Cardiac muscle cell (in vitro differentiated cells and primary cell): Measurements from ENCODE around the gene PHPT1. TPM values are rescaled to one million over a fixed set of nuclear protein-coding genes. Genes with fewer than 3 reads are reported as not detected.

Experiments
- DNase-seq, 2 donors: peaks; one replicate each; pipeline versions ENCODE4 v3.0.0 to v3.0.0-alpha.2; 2010 to 2017; ENCODE audit warnings: low read depth in 1 of 2, low spot score in 1 of 2
- H3K27ac ChIP-seq: fragments of 200-600 bp; sonication (generic); 2 replicates; pipeline ENCODE4 v1.5.1; 2016
- H3K27me3 ChIP-seq: fragments of 200-600 bp; sonication (generic); 2 replicates; pipeline ENCODE4 v1.6.0; 2016; ENCODE audit warnings: control low read depth
- H3K36me3 ChIP-seq: fragments of 200-600 bp; sonication (generic); 2 replicates; pipeline ENCODE4 v1.5.1; 2016; ENCODE audit warnings: control low read depth
- H3K4me1 ChIP-seq: fragments of 200-600 bp; sonication (generic); 2 replicates; pipeline ENCODE4 v1.8.1; 2017; ENCODE audit warnings: low read depth, mild to moderate bottlenecking, mixed run types
- H3K4me3 ChIP-seq: fragments of 200-600 bp; sonication (generic); 2 replicates; pipeline ENCODE4 v1.5.1; 2016; ENCODE audit warnings: mild to moderate bottlenecking
- H3K9me3 ChIP-seq: fragments of 200-600 bp; sonication (generic); 2 replicates; pipeline ENCODE4 v1.5.1; 2017; ENCODE audit warnings: low read depth, mild to moderate bottlenecking, control low read depth
- polyA plus RNA-seq: library from polyadenylated mRNA; unstranded; fragments of >200 nt; fragmentation: Nextera tagmentation; extraction: Ambion mirVana; gene quantifications from 2 replicates; pipeline ENCODE4 v1.2.1, GENCODE V29; 2016
- total RNA-seq: library from RNA; depleted of rRNA; stranded (reverse); fragments of >200 nt; gene quantifications from 2 replicates; pipeline ENCODE4 v1.2.3, GENCODE V29; 2016
- TF ChIP-seq, protein P1 (sequence below): IDR thresholded peaks from 2 replicates; pipeline ENCODE4 v1.5.1; 2012; ENCODE audit warnings: low read depth, mild to moderate bottlenecking, low read length

The PHPT1 gene
- total and polyA plus RNA-seq, 2 experiments from 2014 or later: 185 to 565 TPM

DNA sequence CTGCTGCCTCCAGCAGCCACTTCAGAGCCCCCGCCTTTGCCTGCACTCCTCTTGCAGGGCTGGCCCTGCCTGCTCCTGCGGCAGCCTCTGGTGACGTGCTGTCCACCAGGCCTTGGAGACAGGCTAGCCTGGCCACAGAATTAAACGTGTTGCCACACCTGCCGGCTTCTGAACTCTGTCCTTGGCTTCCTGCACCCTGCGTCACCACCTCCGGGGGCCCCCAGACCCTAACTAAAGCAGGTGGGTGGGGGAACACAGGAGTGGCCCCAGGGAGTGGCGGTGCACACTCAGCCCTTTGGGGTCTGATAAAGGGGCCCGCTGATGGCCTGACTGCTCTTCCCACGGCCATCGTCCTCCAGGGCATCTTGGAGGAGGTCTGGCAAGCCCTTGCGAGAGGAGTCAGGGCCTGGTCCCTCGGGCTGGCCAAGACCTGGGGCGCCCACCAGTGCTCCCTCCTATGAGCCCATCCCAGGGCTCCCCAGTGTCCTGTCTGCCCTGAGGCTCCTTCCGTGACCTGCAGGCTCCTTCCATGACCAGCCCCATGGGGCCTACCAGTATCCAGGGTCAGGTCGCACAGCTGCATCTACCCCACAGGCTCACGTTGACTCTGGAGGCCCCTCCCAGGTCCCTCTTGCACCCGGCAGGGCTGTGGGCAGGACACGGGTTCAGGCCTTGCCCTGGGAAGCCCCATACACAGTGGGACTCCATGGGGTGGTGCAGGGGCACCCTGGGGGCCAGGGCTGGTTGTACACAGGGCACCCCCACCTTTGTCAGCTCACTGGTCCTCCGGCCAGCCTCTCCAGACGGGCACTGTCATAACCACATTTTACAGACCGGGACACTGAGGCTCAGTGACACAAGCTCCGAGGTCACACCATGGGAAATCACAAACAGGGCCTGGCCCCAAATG, 1.9 kb downstream of the PHPT1 start:
- Histone ChIP-seq H3K4me3 (no peak overlapping the region), H3K36me3 (peaks cover 9% of the 10 kb centered on the region), H3K4me1 (peaks cover 5% of the 10 kb centered on the region), H3K27ac (peak overlapping the region; percentile 88), H3K9me3 (no peaks in the 10 kb centered on the region), H3K27me3 (no peaks in the 10 kb centered on the region)
- TF ChIP-seq, protein P1, sequence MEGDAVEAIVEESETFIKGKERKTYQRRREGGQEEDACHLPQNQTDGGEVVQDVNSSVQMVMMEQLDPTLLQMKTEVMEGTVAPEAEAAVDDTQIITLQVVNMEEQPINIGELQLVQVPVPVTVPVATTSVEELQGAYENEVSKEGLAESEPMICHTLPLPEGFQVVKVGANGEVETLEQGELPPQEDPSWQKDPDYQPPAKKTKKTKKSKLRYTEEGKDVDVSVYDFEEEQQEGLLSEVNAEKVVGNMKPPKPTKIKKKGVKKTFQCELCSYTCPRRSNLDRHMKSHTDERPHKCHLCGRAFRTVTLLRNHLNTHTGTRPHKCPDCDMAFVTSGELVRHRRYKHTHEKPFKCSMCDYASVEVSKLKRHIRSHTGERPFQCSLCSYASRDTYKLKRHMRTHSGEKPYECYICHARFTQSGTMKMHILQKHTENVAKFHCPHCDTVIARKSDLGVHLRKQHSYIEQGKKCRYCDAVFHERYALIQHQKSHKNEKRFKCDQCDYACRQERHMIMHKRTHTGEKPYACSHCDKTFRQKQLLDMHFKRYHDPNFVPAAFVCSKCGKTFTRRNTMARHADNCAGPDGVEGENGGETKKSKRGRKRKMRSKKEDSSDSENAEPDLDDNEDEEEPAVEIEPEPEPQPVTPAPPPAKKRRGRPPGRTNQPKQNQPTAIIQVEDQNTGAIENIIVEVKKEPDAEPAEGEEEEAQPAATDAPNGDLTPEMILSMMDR: no peak
- no peak for DNase-seq

DNA sequence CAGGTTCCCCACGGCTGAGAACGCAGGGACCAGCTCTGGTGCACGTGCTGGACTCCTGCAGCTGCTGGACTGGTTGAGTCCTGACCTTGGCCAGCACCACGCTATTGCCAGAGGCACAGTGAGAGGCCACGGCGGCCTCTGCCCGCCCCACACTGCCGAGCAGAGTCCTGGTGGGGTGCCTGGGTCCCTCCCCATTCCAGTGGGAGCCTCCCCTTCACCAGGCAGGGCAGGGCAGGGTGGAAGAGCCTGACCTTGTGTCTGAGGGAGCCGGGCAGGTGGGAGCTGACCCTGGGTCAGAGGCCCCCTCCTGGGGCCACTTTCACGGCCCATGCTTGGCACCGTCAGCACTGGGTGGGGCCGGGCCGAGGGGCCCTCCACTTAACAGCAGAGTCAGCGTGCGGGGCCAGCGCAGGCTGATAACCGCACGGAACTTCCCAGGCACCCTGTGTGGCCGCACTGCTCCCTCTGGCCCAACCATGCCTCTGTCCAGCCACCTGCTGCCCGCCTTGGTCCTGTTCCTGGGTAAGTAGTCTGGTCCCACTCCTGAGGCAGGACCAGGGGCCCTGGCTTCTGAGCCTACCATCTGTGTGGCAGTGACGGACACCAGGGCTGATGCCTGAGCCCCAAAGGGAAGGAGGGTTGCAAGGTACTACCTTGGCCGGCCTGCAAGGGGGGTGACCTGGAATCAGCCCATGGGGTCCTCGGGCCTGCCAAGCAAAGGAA, 2.9 kb downstream of the PHPT1 start, which contains the start of gene MAMDC4:
TSS of gene MAMDC4 (plus strand) at position 406 of the 723 bp plus-strand sequence. CDS start at position 477, 71 bp downstream.
- TF ChIP-seq, protein P1: no peak
- H3K9me3 ChIP-seq: no peaks in the 10 kb centered on the region
- no peaks in the 10 kb centered on the region for H3K27me3 ChIP-seq
- peaks cover 5% of the 10 kb centered on the region for H3K4me1 ChIP-seq
- DNase-seq: no peak
- peaks cover 9% of the 10 kb centered on the region for H3K36me3 ChIP-seq
- no peak within 1 kb of the TSS for H3K4me3 ChIP-seq
- H3K27ac ChIP-seq: peak within 1 kb of the TSS; percentile 53

DNA sequence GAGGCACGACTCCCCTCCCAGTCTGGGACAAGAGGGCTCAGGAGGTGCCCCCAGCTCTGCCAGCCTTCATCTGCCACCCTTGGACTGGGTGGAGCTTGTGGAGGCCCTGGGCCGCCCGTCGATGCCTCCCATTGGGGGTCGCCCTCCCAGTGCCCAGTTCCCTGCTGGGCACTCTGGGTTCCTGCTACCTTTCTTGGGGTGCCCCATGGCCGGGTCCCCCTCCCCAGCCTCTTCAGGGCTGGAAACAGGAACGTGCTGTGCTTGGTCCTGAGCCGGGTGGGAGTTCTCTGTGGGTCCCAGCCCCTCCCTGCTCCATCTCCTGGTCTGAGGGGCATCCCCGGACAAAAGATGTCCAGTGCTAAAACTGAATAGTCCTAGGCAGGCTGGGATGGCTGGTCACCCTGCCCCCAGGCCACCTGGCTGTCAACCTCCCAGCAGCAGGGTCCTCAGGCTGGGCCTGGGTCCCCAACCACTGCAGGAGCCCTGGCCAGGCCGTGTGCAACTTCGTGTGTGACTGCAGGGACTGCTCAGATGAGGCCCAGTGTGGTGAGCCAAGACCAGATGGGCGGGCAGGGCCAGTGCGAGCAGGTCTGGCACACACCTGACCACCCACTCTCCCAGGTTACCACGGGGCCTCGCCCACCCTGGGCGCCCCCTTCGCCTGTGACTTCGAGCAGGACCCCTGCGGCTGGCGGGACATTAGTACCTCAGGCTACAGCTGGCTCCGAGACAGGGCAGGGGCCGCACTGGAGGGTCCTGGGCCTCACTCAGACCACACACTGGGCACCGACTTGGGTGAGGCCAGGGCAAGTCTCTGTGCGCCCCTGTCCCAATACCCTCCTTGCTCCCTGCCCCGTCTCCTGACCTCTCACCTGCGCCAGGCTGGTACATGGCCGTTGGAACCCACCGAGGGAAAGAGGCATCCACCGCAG, 3.7 kb downstream of the PHPT1 start:
- TF ChIP-seq, protein P1: no peak
- peaks cover 5% of the 10 kb centered on the region for H3K4me1 ChIP-seq
- peaks cover 9% of the 10 kb centered on the region for H3K36me3 ChIP-seq
- H3K9me3 ChIP-seq: no peaks in the 10 kb centered on the region
- H3K27ac ChIP-seq: no peak overlapping the region
- no peaks in the 10 kb centered on the region for H3K27me3 ChIP-seq
- no peak overlapping the region for H3K4me3 ChIP-seq
- DNase-seq: no peak

DNA sequence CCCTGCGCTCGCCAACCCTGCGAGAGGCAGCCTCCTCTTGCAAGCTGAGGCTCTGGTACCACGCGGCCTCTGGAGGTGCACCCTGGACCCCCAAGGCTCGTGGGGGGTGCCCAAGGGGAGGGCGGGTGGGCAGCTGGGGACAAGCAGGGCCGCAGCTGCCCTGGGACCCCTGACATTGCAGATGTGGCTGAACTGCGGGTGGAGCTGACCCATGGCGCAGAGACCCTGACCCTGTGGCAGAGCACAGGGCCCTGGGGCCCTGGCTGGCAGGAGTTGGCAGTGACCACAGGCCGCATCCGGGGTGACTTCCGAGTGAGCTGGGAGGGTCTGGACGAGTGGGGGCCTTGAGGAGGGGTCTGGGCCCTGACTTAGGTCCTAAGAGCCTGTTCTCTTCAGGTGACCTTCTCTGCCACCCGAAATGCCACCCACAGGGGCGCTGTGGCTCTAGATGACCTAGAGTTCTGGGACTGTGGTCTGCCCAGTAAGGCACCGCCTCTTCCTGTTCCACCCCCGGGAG, 4.4 kb downstream of the PHPT1 start:
- H3K36me3 ChIP-seq: peaks cover 9% of the 10 kb centered on the region
- no peaks in the 10 kb centered on the region for H3K9me3 ChIP-seq
- no peaks in the 10 kb centered on the region for H3K27me3 ChIP-seq
- no peak overlapping the region for H3K4me3 ChIP-seq
- no peak for DNase-seq
- TF ChIP-seq, protein P1: no peak
- peak overlapping the region; percentile 34 for H3K27ac ChIP-seq
- peaks cover 5% of the 10 kb centered on the region for H3K4me1 ChIP-seq
